K562 (cell line): Measurements from ENCODE around the gene RAB3GAP2. TPM values are rescaled to one million over a fixed set of nuclear protein-coding genes. Genes with fewer than 3 reads are reported as not detected.
A peak's percentile ranks its signal among the peaks of the same experiment; 100 is the strongest.

Experiments used
- ARID1B ChIP-seq: fragments of 450-650 bp; IDR thresholded peaks from 2 replicates; pipeline ENCODE4 v1.6.1; 2016; ENCODE audit warnings: antibody characterized with exemption, mild to moderate bottlenecking, inconsistent platforms
- BACH1 ChIP-seq: fragments of 200-800 bp; sonication (Bioruptor generic); IDR thresholded peaks from 2 replicates; pipeline ENCODE4 v1.6.1; 2016; ENCODE audit warnings: missing genetic modification characterization, missing compliant biosample characterization
- CEBPB ChIP-seq: fragments of 450-650 bp; IDR thresholded peaks from 2 replicates; pipeline ENCODE4 v1.6.1; 2016; ENCODE audit warnings: missing genetic modification characterization, missing compliant biosample characterization
- CEBPG ChIP-seq, 3 experiments: fragments of 200-800 bp in 1 of 3; sonication (Bioruptor generic) in 1 of 3; sonication (generic) in 1 of 3; formaldehyde crosslinking in 1 of 3; IDR thresholded peaks in 2 of 3; conservative IDR thresholded peaks in 1 of 3; 2 replicates each; pipeline versions ENCODE4 v1.6.1 to v1.8.0; 2016 to 2022; ENCODE audit warnings: missing compliant biosample characterization in 2 of 3, missing genetic modification characterization in 2 of 3, mild to moderate bottlenecking in 1 of 3, missing genetic modification reagents in 1 of 3
- CSDE1 ChIP-seq, 2 experiments: fragments of 450-650 bp; IDR thresholded peaks; 2 replicates each; pipeline ENCODE4 v1.6.1; 2016; ENCODE audit warnings: mild to moderate bottlenecking in 1 of 2
- DPF2 ChIP-seq: fragments of 450-650 bp; IDR thresholded peaks from 2 replicates; pipeline ENCODE4 v1.6.1; 2016
- FIP1L1 ChIP-seq: fragments of 200-400 bp; formaldehyde crosslinking; IDR thresholded peaks from 2 replicates; pipeline ENCODE4 v1.6.1; 2018; ENCODE audit warnings: mild to moderate bottlenecking, low read depth, low read length; ENCODE audit not compliant: poor library complexity, severe bottlenecking
- FOSL1 ChIP-seq: fragments of 200-800 bp; sonication (Bioruptor generic); conservative IDR thresholded peaks from 2 replicates; pipeline ENCODE4 v1.6.1; 2016; ENCODE audit warnings: missing genetic modification characterization, missing compliant biosample characterization
- MCM3 ChIP-seq: fragments of 450-650 bp; IDR thresholded peaks from 2 replicates; pipeline ENCODE4 v1.6.1; 2016
- MCM5 ChIP-seq: fragments of 450-650 bp; IDR thresholded peaks from 2 replicates; pipeline ENCODE4 v1.6.1; 2016; ENCODE audit warnings: low read depth
- MCM7 ChIP-seq, 2 experiments: fragments of 450-650 bp; IDR thresholded peaks; 2 replicates each; pipeline ENCODE4 v1.6.1; 2016 to 2018
- MYBL2 ChIP-seq, 2 experiments: fragments of 450-650 bp in 1 of 2; sonication (generic) in 1 of 2; formaldehyde crosslinking in 1 of 2; IDR thresholded peaks; 2 replicates each; pipeline versions ENCODE4 v1.6.1 to v1.8.1; 2017 to 2022; ENCODE audit warnings: borderline replicate concordance in 1 of 2, inconsistent platforms in 1 of 2, low read depth in 1 of 2, mild to moderate bottlenecking in 1 of 2, missing genetic modification reagents in 1 of 2, moderate library complexity in 1 of 2
- NFXL1 ChIP-seq: fragments of 450-650 bp; formaldehyde crosslinking; IDR thresholded peaks from 2 replicates; pipeline ENCODE4 v1.4.0; 2021; ENCODE audit warnings: mild to moderate bottlenecking
- SIX5 ChIP-seq, 2 experiments: IDR thresholded peaks; 2 replicates each; pipeline ENCODE4 v1.6.1; 2011; ENCODE audit warnings: low read length in 2 of 2, borderline replicate concordance in 1 of 2, low read depth in 1 of 2, mild to moderate bottlenecking in 1 of 2, moderate library complexity in 1 of 2; ENCODE audit not compliant: insufficient read depth in 1 of 2
- SMARCA5 ChIP-seq: fragments of 450-650 bp; IDR thresholded peaks from 2 replicates; pipeline ENCODE4 v1.6.1; 2016
- SMC3 ChIP-seq: conservative IDR thresholded peaks from 2 replicates; pipeline ENCODE4 v1.6.1; 2011; ENCODE audit warnings: low read depth, low read length, improper control_type of control experiment; ENCODE audit not compliant: insufficient read depth
- SOX6 ChIP-seq: fragments of 450-650 bp; IDR thresholded peaks from 2 replicates; pipeline ENCODE4 v1.6.1; 2014; ENCODE audit warnings: mild to moderate bottlenecking
- SP1 ChIP-seq: sonication (generic); formaldehyde crosslinking; IDR thresholded peaks from 2 replicates; pipeline ENCODE4 v1.8.1; 2022; ENCODE audit warnings: mild to moderate bottlenecking, missing genetic modification reagents
- SRSF7 ChIP-seq: fragments of 200-400 bp; formaldehyde crosslinking; optimal IDR thresholded peaks from 2 replicates; pipeline ENCODE3; 2017; ENCODE audit warnings: mild to moderate bottlenecking, low read depth, low read length
- STAT5A ChIP-seq: IDR thresholded peaks from 2 replicates; pipeline ENCODE4 v1.6.1; 2012; ENCODE audit warnings: low read length, inconsistent platforms, borderline replicate concordance
- TAF1 ChIP-seq: IDR thresholded peaks from 2 replicates; pipeline ENCODE4 v1.6.1; 2011; ENCODE audit warnings: mild to moderate bottlenecking, low read length, moderate library complexity; ENCODE audit not compliant: insufficient read depth, control insufficient read depth, severe bottlenecking; ENCODE audit errors: extremely low read depth
- YBX1 ChIP-seq: fragments of 450-650 bp; IDR thresholded peaks from 2 replicates; pipeline ENCODE4 v1.7.1; 2016; ENCODE audit warnings: mild to moderate bottlenecking
- ZFP36 ChIP-seq: fragments of 150-350 bp; IDR thresholded peaks from 2 replicates; pipeline ENCODE4 v1.6.1; 2018; ENCODE audit warnings: low read length, low read depth; ENCODE audit not compliant: partially characterized antibody
- ZNF175 ChIP-seq: fragments of 200-800 bp; sonication (Bioruptor generic); IDR thresholded peaks from 2 replicates; pipeline ENCODE4 v1.6.1; 2016; ENCODE audit warnings: low read depth, mild to moderate bottlenecking, missing genetic modification characterization, missing compliant biosample characterization
- ZNF316 ChIP-seq: fragments of 450-650 bp; IDR thresholded peaks from 2 replicates; pipeline ENCODE4 v1.6.1; 2016
- polyA plus RNA-seq, 8 experiments: library from polyadenylated mRNA; depleted of rRNA in 4 of 8; stranded (reverse) in 5 of 8; unstranded in 3 of 8; fragments of >200 nt; fragmentation: Nextera tagmentation in 2 of 8; fragmentation: Illumina TruSeq in 1 of 8; extraction: Ambion mirVana in 2 of 8; extraction: Trizol in 1 of 8; gene quantifications; 2 replicates each; pipeline versions ENCODE4 v1.2.1 to v1.2.3, GENCODE V29; 2011 to 2014; ENCODE audit warnings: inconsistent platforms in 1 of 8, missing spikeins in 1 of 8
- total RNA-seq, 7 experiments: library from RNA; depleted of rRNA in 6 of 7; stranded (reverse); fragments of >200 nt in 6 of 7; fragmentation: Illumina TruSeq in 2 of 7; extraction: Trizol in 2 of 7; gene quantifications; 2 replicates each; pipeline versions ENCODE4 v1.2.1 to v1.2.3, GENCODE V29; 2011 to 2021; ENCODE audit warnings: low replicate concordance in 1 of 7
- TF ChIP-seq, protein P1 (sequence below): fragments of 250-450 bp; sonication (Bioruptor Pico); IDR thresholded peaks from 2 replicates; pipeline ENCODE4 v1.5.0; 2020; ENCODE audit warnings: mild to moderate bottlenecking, borderline replicate concordance
- TF ChIP-seq, protein P2 (sequence below): sonication (generic); formaldehyde crosslinking; IDR thresholded peaks from 2 replicates; pipeline ENCODE4 v1.8.0; 2022; ENCODE audit warnings: missing genetic modification reagents, mild to moderate bottlenecking, borderline replicate concordance

The RAB3GAP2 gene
- total and polyA plus RNA-seq, 9 of the 15 experiments (the other 6 are each of a cell fraction or from before 2014, with no cell fraction given) = 14.1 to 69.1 (median 32.2) TPM

DNA sequence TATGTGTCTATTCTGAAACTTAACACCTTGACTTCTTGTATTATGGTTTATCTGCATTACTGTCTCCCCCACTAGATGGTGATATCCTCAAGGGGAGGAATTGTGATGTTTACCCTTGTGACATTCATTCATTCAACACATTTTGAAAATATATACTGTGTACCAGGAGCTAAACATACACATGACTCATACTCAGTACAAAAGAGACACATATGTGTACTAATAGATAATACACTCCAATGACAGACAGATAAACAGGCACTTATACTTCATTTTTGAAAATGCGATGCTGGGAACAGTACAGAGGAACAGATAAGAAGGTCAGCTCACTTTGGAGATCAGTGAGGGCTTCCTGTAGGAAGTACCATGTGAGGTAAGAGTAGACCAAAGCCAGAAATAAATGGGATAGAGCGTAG is 8.9 kb upstream of the RAB3GAP2 start (continued):
- 0 out of 2 replicates have a peak, but pooled peaks have one; percentile 30 for TF ChIP-seq SMARCA5
- peak; percentile 67 for TF ChIP-seq FOSL1 (tag)
- no peak for TF ChIP-seq MYBL2 (IDR thresholded peaks at IDR 0.05; ENCODE audit: low read depth)
- TF ChIP-seq MYBL2 (CRISPR knock-in tag; IDR thresholded peaks at IDR 0.05; ENCODE audit: borderline replicate concordance) = no peak
- TF ChIP-seq SMC3 = 0 out of 2 replicates have a peak, but pooled peaks have one; percentile 30
- TF ChIP-seq MCM7 (IDR thresholded peaks at IDR 0.05) = no peak
- peak; percentile 32; the same call in 1 of the 2 replicates for TF ChIP-seq DPF2
- no peak for TF ChIP-seq STAT5A
- peak; percentile 96 for TF ChIP-seq ZFP36
- TF ChIP-seq, protein P1, sequence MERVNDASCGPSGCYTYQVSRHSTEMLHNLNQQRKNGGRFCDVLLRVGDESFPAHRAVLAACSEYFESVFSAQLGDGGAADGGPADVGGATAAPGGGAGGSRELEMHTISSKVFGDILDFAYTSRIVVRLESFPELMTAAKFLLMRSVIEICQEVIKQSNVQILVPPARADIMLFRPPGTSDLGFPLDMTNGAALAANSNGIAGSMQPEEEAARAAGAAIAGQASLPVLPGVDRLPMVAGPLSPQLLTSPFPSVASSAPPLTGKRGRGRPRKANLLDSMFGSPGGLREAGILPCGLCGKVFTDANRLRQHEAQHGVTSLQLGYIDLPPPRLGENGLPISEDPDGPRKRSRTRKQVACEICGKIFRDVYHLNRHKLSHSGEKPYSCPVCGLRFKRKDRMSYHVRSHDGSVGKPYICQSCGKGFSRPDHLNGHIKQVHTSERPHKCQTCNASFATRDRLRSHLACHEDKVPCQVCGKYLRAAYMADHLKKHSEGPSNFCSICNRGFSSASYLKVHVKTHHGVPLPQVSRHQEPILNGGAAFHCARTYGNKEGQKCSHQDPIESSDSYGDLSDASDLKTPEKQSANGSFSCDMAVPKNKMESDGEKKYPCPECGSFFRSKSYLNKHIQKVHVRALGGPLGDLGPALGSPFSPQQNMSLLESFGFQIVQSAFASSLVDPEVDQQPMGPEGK (CRISPR knock-in tag) = no peak
- no peak for TF ChIP-seq CEBPG (CRISPR knock-in tag; IDR thresholded peaks at IDR 0.05)
- TF ChIP-seq CEBPG (tag; conservative IDR thresholded peaks at IDR 0.05 in 1 of 2, IDR thresholded peaks at IDR 0.05 in 1 of 2) = peak in 1 of 2 experiments; percentile 28; a peak in 1 of 4 replicates
- no peak for TF ChIP-seq NFXL1 (CRISPR knock-in tag)
- 0 out of 2 replicates have a peak, but pooled peaks have one; percentile 45 for TF ChIP-seq ARID1B
- no peak for TF ChIP-seq SIX5 (IDR thresholded peaks at IDR 0.05; ENCODE audit: borderline replicate concordance in 1 of 2, insufficient read depth in 1 of 2, low read depth in 1 of 2, low read length in 2 of 2)
- no peak for TF ChIP-seq MCM5
- no peak for TF ChIP-seq BACH1 (tag)
- no peak for TF ChIP-seq SRSF7
- TF ChIP-seq CEBPB (tag) = no peak
- TF ChIP-seq, protein P2, sequence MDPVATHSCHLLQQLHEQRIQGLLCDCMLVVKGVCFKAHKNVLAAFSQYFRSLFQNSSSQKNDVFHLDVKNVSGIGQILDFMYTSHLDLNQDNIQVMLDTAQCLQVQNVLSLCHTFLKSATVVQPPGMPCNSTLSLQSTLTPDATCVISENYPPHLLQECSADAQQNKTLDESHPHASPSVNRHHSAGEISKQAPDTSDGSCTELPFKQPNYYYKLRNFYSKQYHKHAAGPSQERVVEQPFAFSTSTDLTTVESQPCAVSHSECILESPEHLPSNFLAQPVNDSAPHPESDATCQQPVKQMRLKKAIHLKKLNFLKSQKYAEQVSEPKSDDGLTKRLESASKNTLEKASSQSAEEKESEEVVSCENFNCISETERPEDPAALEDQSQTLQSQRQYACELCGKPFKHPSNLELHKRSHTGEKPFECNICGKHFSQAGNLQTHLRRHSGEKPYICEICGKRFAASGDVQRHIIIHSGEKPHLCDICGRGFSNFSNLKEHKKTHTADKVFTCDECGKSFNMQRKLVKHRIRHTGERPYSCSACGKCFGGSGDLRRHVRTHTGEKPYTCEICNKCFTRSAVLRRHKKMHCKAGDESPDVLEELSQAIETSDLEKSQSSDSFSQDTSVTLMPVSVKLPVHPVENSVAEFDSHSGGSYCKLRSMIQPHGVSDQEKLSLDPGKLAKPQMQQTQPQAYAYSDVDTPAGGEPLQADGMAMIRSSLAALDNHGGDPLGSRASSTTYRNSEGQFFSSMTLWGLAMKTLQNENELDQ (CRISPR knock-in tag) = no peak
- no peak for TF ChIP-seq SP1 (CRISPR knock-in tag)
- no peak for TF ChIP-seq YBX1
- TF ChIP-seq FIP1L1 = no peak
- no peak for TF ChIP-seq CSDE1 (IDR thresholded peaks at IDR 0.05)
- TF ChIP-seq TAF1 = no peak
- TF ChIP-seq ZNF175 = no peak
- peak; percentile 70 for TF ChIP-seq SOX6
- TF ChIP-seq ZNF316 = no peak
- no peak for TF ChIP-seq MCM3
